Esophagus squamous epithelium (tissue), 4 donors: Measurements from ENCODE around the gene LRP1B.

ENCODE experiments used
- POLR2A ChIP-seq, 4 donors: fragments of 450-650 bp; IDR thresholded peaks; one replicate each; pipeline ENCODE4 v1.6.1; 2017; ENCODE audit warnings: antibody characterized with exemption in 4 of 4, mild to moderate bottlenecking in 4 of 4, moderate library complexity in 3 of 4
- TF ChIP-seq, protein P1 (sequence below), 6 experiments: fragments of 450-650 bp in 4 of 6; fragments of 200-600 bp in 2 of 6; sonication (generic) in 2 of 6; IDR thresholded peaks; one replicate each; pipeline ENCODE4 v1.5.1; 2016 to 2019; ENCODE audit warnings: antibody characterized with exemption in 6 of 6, mild to moderate bottlenecking in 4 of 6, moderate library complexity in 4 of 6

DNA sequence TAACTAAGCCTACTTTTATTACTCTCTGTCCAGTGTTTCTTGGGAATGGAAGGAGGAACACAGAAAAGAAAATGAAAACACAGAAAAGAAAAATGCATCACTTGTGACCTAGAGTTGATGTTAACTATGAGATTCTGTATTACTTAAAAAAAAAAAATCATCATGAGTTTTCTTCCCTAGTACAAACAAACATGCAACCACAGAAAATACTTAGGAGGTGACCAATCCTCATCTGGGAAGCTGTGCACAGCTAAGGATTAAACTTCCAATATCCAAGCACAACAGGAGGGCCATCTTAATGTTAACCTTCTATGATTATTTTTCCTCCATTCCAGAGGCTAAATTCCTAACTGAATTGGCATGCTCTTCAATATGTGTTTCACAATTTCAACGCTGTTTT, 1140.4 kb downstream of the LRP1B start:
- TF ChIP-seq, protein P1, sequence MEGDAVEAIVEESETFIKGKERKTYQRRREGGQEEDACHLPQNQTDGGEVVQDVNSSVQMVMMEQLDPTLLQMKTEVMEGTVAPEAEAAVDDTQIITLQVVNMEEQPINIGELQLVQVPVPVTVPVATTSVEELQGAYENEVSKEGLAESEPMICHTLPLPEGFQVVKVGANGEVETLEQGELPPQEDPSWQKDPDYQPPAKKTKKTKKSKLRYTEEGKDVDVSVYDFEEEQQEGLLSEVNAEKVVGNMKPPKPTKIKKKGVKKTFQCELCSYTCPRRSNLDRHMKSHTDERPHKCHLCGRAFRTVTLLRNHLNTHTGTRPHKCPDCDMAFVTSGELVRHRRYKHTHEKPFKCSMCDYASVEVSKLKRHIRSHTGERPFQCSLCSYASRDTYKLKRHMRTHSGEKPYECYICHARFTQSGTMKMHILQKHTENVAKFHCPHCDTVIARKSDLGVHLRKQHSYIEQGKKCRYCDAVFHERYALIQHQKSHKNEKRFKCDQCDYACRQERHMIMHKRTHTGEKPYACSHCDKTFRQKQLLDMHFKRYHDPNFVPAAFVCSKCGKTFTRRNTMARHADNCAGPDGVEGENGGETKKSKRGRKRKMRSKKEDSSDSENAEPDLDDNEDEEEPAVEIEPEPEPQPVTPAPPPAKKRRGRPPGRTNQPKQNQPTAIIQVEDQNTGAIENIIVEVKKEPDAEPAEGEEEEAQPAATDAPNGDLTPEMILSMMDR (IDR thresholded peaks at IDR 0.05): no peak
- no peak for TF ChIP-seq POLR2A (IDR thresholded peaks at IDR 0.05)
